RWPE2 (cell line): Measurements from ENCODE around the gene NACAD.

ENCODE experiments used
- ATAC-seq: fragments of 200-7000 bp; cut with Tn5 transposase; 3 replicates; pipeline ENCODE4 v1.9.1; 2021; ENCODE audit warnings: low read depth
- DNase-seq: peaks from one replicate; pipeline ENCODE4 v3.0.0-alpha.2; 2020; ENCODE audit warnings: low spot score
- H3K27ac ChIP-seq: fragments of 450-650 bp; 2 replicates; pipeline ENCODE4 v1.5.1; 2017; ENCODE audit warnings: mild to moderate bottlenecking; ENCODE audit not compliant: poor library complexity, severe bottlenecking
- H3K27me3 ChIP-seq: fragments of 250-450 bp; sonication (Bioruptor Pico); 2 replicates; pipeline ENCODE4 v1.5.1; 2021; ENCODE audit warnings: mild to moderate bottlenecking, moderate library complexity; ENCODE audit not compliant: insufficient read depth, poor library complexity, severe bottlenecking
- H3K36me3 ChIP-seq: fragments of 250-450 bp; sonication (Bioruptor Pico); 2 replicates; pipeline ENCODE4 v1.5.1; 2020; ENCODE audit warnings: low read depth, mild to moderate bottlenecking, moderate library complexity
- H3K4me1 ChIP-seq: fragments of 250-450 bp; sonication (Bioruptor Pico); 2 replicates; pipeline ENCODE4 v1.5.1; 2021; ENCODE audit warnings: mild to moderate bottlenecking, moderate library complexity; ENCODE audit not compliant: insufficient read depth, poor library complexity, severe bottlenecking
- H3K4me3 ChIP-seq: fragments of 250-450 bp; sonication (Bioruptor Pico); 2 replicates; pipeline ENCODE4 v1.5.1; 2021; ENCODE audit warnings: mild to moderate bottlenecking, moderate library complexity; ENCODE audit not compliant: severe bottlenecking
- H3K9me3 ChIP-seq: fragments of 250-450 bp; sonication (Bioruptor Pico); 2 replicates; pipeline ENCODE4 v1.5.1; 2021; ENCODE audit warnings: mild to moderate bottlenecking, moderate library complexity; ENCODE audit not compliant: severe bottlenecking
- TF ChIP-seq, protein P1 (sequence below): fragments of 450-650 bp; IDR thresholded peaks from one replicate; pipeline ENCODE4 v1.5.1; 2017; ENCODE audit warnings: mild to moderate bottlenecking, moderate library complexity; ENCODE audit not compliant: poor library complexity, severe bottlenecking

NACAD gene

DNA sequence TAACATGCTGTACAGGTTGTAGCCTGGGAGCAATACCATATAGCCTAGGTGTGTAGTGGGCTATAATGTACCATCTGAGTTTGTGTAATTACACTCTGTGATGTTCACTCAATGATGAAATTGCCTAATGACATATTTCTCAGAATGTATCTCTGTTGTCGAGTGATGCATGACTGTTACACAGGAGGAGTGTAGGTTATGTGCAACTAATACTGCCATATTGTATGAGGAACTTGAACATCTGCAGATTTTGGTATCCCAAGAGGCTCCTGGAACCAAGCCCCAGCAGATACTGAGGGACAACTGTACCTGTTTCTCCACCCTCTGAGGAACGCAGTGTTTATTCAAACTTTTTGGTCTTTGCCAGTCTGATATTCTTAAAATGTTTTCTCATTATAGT is 38.6 kb downstream of the NACAD start:
- ATAC-seq (no peak), DNase-seq (no peak)
- H3K27me3 ChIP-seq = no peaks in the 10 kb centered on the region
- no peak overlapping the region for H3K4me3 ChIP-seq
- H3K9me3 ChIP-seq = no peaks in the 10 kb centered on the region
- no peak overlapping the region for H3K27ac ChIP-seq
- peaks cover 30% of the 10 kb centered on the region for H3K36me3 ChIP-seq
- TF ChIP-seq, protein P1, sequence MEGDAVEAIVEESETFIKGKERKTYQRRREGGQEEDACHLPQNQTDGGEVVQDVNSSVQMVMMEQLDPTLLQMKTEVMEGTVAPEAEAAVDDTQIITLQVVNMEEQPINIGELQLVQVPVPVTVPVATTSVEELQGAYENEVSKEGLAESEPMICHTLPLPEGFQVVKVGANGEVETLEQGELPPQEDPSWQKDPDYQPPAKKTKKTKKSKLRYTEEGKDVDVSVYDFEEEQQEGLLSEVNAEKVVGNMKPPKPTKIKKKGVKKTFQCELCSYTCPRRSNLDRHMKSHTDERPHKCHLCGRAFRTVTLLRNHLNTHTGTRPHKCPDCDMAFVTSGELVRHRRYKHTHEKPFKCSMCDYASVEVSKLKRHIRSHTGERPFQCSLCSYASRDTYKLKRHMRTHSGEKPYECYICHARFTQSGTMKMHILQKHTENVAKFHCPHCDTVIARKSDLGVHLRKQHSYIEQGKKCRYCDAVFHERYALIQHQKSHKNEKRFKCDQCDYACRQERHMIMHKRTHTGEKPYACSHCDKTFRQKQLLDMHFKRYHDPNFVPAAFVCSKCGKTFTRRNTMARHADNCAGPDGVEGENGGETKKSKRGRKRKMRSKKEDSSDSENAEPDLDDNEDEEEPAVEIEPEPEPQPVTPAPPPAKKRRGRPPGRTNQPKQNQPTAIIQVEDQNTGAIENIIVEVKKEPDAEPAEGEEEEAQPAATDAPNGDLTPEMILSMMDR = no peak
- H3K4me1 ChIP-seq = no peaks in the 10 kb centered on the region

DNA sequence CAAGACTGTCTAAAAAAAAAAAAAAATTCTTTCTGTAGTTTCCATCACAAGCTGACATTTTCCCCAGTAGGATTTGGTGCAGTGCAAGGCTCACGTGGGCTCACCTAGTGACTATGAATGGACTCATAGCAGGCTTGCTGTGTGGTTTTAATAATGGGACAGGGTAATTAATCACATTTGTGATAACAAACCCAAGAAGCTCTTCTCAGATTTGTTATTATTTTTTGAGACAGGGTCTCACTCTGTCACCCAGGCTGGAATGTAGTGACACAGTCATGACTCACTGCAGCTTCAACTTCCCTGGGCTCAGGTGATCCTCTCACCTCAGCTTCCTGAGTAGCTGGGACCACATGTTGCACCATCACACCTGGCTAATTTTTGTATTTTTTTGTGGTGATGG is 40.0 kb downstream of the NACAD start:
- Histone ChIP-seq H3K27me3 (no peaks in the 10 kb centered on the region), H3K27ac (no peak overlapping the region), H3K9me3 (no peaks in the 10 kb centered on the region), H3K4me3 (no peak overlapping the region), H3K36me3 (peaks cover 31% of the 10 kb centered on the region), H3K4me1 (no peaks in the 10 kb centered on the region)
- DNase-seq (no peak), ATAC-seq (peak; percentile 36; the same call in 1 of the 3 replicates)
- TF ChIP-seq, protein P1 = no peak

DNA sequence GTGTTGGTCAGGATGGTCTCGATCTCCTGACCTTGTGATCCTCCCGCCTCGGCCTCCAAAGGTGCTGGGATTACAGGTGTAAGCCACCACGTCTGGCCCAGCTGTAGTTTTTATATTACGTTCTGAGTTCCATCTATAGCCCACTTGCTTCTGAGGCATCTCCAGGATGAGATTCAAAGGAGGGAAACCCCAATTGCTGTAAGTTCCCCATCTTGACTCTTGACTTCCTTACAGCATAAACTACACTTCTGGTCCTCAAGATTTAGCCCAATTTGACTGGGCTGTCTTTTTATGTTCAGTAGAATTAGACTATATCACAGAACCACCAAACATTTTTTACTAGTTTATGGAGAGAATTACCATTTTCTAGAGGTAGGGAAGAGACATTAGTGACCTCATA is 44.4 kb downstream of the NACAD start:
- no peaks in the 10 kb centered on the region for H3K4me1 ChIP-seq
- H3K9me3 ChIP-seq = no peaks in the 10 kb centered on the region
- DNase-seq (no peak), ATAC-seq (no peak)
- no peak overlapping the region for H3K4me3 ChIP-seq
- H3K27ac ChIP-seq = no peak overlapping the region
- peaks cover 47% of the 10 kb centered on the region for H3K36me3 ChIP-seq
- no peaks in the 10 kb centered on the region for H3K27me3 ChIP-seq
- TF ChIP-seq, protein P1 = no peak

DNA sequence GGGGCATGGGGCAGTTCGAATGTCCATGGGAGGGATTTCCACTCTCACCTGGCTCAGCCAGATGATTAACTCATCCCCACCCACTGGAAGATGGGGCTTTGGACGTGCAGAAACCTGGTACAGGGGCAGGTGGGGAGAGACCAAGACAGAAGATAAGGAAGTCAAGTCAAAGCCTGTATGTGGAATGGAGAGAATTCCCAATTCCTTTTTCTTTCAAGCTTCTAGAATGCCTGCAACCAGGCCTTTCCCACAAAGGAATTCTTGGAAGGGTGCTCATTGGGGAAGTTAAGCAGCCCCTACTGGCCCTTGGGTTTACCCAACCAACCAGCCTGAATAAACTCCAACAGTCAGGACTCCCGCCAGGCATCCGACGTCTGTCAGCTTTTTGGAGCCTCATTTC is 49.7 kb downstream of the NACAD start:
- Histone ChIP-seq H3K4me3 (no peak overlapping the region), H3K36me3 (peaks cover 41% of the 10 kb centered on the region), H3K27ac (no peak overlapping the region), H3K27me3 (no peaks in the 10 kb centered on the region), H3K4me1 (peaks cover 8% of the 10 kb centered on the region), H3K9me3 (no peaks in the 10 kb centered on the region)
- ATAC-seq = no peak
- TF ChIP-seq, protein P1 = no peak
- DNase-seq = no peak

DNA sequence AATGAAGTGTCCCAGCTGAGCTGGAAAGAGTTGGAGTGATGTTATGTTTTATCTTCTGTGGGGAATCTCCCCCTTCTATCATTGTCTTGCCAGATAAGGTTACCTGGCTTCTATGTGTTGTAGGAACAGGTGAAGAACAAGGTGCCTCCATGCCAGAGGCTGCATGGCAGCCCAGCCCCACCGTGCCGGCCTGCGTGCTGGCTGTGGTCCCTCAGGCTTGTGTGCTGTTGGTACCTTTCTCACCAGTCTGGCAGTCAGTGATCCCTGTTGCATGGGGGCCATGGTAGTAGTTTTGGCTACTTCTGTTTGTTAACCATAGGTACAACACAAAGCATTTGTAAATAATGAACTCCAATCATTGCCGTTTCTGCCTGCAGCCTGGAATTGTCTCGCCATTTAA is 50.9 kb downstream of the NACAD start:
- Histone ChIP-seq H3K4me3 (no peak overlapping the region), H3K36me3 (peaks cover 41% of the 10 kb centered on the region), H3K27ac (no peak overlapping the region), H3K4me1 (peaks cover 20% of the 10 kb centered on the region), H3K9me3 (no peaks in the 10 kb centered on the region), H3K27me3 (no peaks in the 10 kb centered on the region)
- DNase-seq (no peak), ATAC-seq (no peak)
- TF ChIP-seq, protein P1 = no peak
